Measurements from ENCODE around the gene ARHGAP9. TPM values are rescaled to one million over a fixed set of nuclear protein-coding genes. Genes with fewer than 3 reads are reported as not detected.
A peak's percentile ranks its signal among the peaks of the same experiment; 100 is the strongest.
"Not testable (repeated sequence)": the region's sequence is repeated elsewhere in the genome, so short reads cannot be mapped to it uniquely, and the experiment has no call there.

Gene ARHGAP9
- total RNA-seq, 1 experiment from 2014 or later = 0.92 TPM

- intact Hi-C loops (cut with micrococcal nuclease; ENCODE audit: unreplicated experiment); ATAC-seq; BruUV-seq (replicated peaks); H3K27me3 ChIP-seq (ENCODE audit: control insufficient read depth, insufficient read depth, low read length); H3K4me3 ChIP-seq (ENCODE audit: low read depth in 2 of 2, low read length in 2 of 2); H3K27ac ChIP-seq (ENCODE audit: low read length); H3K4me1 ChIP-seq (ENCODE audit: control insufficient read depth, insufficient read depth, low read length); in situ Hi-C loops (cut with HindIII; ENCODE audit: low pct_unique_long_range_greater_than_20kb, low sequenced_read_pairs); CTCF ChIA-PET; DNase-seq (ENCODE audit: low read depth, low spot score); H3K9me3 ChIP-seq (ENCODE audit: control insufficient read depth, insufficient read depth, low read depth, low read length): not testable (repeated sequence)
- POLR2A ChIA-PET = interaction anchor here (0.6 kb wide), 1 partner anchor 8 kb away, joined by 5 read pairs; no protein-coding TSS in a partner anchor
- peaks cover 14% of the 10 kb centered on the region for H3K36me3 ChIP-seq (ENCODE audit: control insufficient read depth, insufficient read depth, low read length)
Measured at GRCh38 chr12:57495051-57495701, 15.5 kb upstream of the ARHGAP9 start.

- TSS peak; percentile 43 for BruUV-seq (replicated peaks)
- CTCF ChIA-PET = interaction anchor here (0.7 kb wide), 1 partner anchor 93 kb away, joined by 9 read pairs; no protein-coding TSS in a partner anchor
- intact Hi-C loops (cut with micrococcal nuclease; ENCODE audit: unreplicated experiment) (no loop called here), in situ Hi-C loops (cut with HindIII; ENCODE audit: low pct_unique_long_range_greater_than_20kb, low sequenced_read_pairs) (no loop called here)
- POLR2A ChIA-PET = no interaction called here
- no peak overlapping the region for H3K27ac ChIP-seq (ENCODE audit: low read length)
- no peak for ATAC-seq
- peaks cover 12% of the 10 kb centered on the region; the same call in 1 of the 2 replicates for H3K4me1 ChIP-seq (ENCODE audit: control insufficient read depth, insufficient read depth, low read length)
- TF ChIP-seq CTCF (IDR thresholded peaks at IDR 0.05) = peak; percentile 39; the same call in 1 of the 2 replicates
- no peak for TF ChIP-seq TCF7L2 (IDR thresholded peaks at IDR 0.05; ENCODE audit: low read depth, low read length)
- TF ChIP-seq SIN3A (IDR thresholded peaks at IDR 0.05; ENCODE audit: borderline replicate concordance, insufficient read depth, low read depth, low read length) = no peak
- TF ChIP-seq REST (IDR thresholded peaks at IDR 0.05; ENCODE audit: insufficient read depth in 1 of 2, low read depth in 2 of 2, low read length in 1 of 2) = no peak
- no peak for TF ChIP-seq POLR2AphosphoS5 (IDR thresholded peaks at IDR 0.05; ENCODE audit: low read depth, low read length)
- H3K4me3 ChIP-seq (ENCODE audit: low read depth in 2 of 2, low read length in 2 of 2) = no peak overlapping the region
- no peaks in the 10 kb centered on the region for H3K27me3 ChIP-seq (ENCODE audit: control insufficient read depth, insufficient read depth, low read length)
- H3K9me3 ChIP-seq (ENCODE audit: control insufficient read depth, insufficient read depth, low read depth, low read length) = no peaks in the 10 kb centered on the region
- peaks cover 16% of the 10 kb centered on the region; the same call in 1 of the 2 replicates for H3K36me3 ChIP-seq (ENCODE audit: control insufficient read depth, insufficient read depth, low read length)
- DNase-seq (ENCODE audit: low read depth, low spot score) = no peak
Measured at GRCh38 chr12:57491393-57492280, 12.0 kb upstream of the ARHGAP9 start.
